Spleen (tissue), 11 donors: ENCODE measurements around the gene KRTAP6-1. TPM values are rescaled to one million over a fixed set of nuclear protein-coding genes. Genes with fewer than 3 reads are reported as not detected.

Experiments used
- DNase-seq: peaks from one replicate; pipeline ENCODE4 v3.0.0-alpha.2; 2020
- H3K27ac ChIP-seq, 8 donors: fragments of 200-600 bp; sonication (generic) in 7 of 8; 1 replicate in 4 of 8; 2 replicates in 4 of 8; pipeline versions ENCODE4 v1.5.0 to v1.8.0; 2016 to 2021; ENCODE audit warnings: inconsistent platforms in 4 of 8, mild to moderate bottlenecking in 4 of 8, moderate library complexity in 1 of 8
- H3K27me3 ChIP-seq, 7 donors: fragments of 200-600 bp; sonication (generic) in 6 of 7; replicated peaks in 1 of 7; 1 replicate in 4 of 7; 2 replicates in 3 of 7; pipeline versions ENCODE4 v1.5.0 to v1.8.0; 2016 to 2021; ENCODE audit warnings: inconsistent platforms in 3 of 7, mild to moderate bottlenecking in 1 of 7
- H3K36me3 ChIP-seq, 6 donors: fragments of 200-600 bp; sonication (generic) in 5 of 6; 1 replicate in 4 of 6; 2 replicates in 2 of 6; pipeline versions ENCODE4 v1.5.0 to v1.8.0; 2016 to 2021; ENCODE audit warnings: inconsistent platforms in 2 of 6
- H3K4me1 ChIP-seq, 6 donors: fragments of 200-600 bp; sonication (generic) in 5 of 6; 1 replicate in 3 of 6; 2 replicates in 3 of 6; pipeline versions ENCODE4 v1.5.0 to v1.8.0; 2016 to 2021; ENCODE audit warnings: inconsistent platforms in 3 of 6
- H3K4me3 ChIP-seq, 8 donors: fragments of 200-600 bp; sonication (generic) in 7 of 8; 1 replicate in 4 of 8; 2 replicates in 4 of 8; pipeline versions ENCODE4 v1.5.0 to v1.8.0; 2016 to 2021; ENCODE audit warnings: inconsistent platforms in 4 of 8, mild to moderate bottlenecking in 4 of 8, moderate library complexity in 2 of 8
- H3K9me3 ChIP-seq, 8 donors: fragments of 200-600 bp; sonication (generic) in 7 of 8; 1 replicate in 4 of 8; 2 replicates in 4 of 8; pipeline versions ENCODE4 v1.5.0 to v1.8.0; 2016 to 2021; ENCODE audit warnings: inconsistent platforms in 4 of 8
- CTCF ChIP-seq, 11 experiments: fragments of 200-600 bp in 7 of 11; fragments of 450-650 bp in 4 of 11; sonication (generic) in 4 of 11; IDR thresholded peaks in 8 of 11; conservative IDR thresholded peaks in 3 of 11; 1 replicate in 7 of 11; 2 replicates in 4 of 11; pipeline versions ENCODE4 v1.4.0 to v1.8.0; 2016 to 2021; ENCODE audit warnings: antibody characterized with exemption in 11 of 11, inconsistent platforms in 4 of 11, mild to moderate bottlenecking in 1 of 11
- POLR2A ChIP-seq, 3 donors: fragments of 450-650 bp; IDR thresholded peaks; one replicate each; pipeline ENCODE4 v1.5.1; 2017; ENCODE audit warnings: antibody characterized with exemption in 3 of 3, mild to moderate bottlenecking in 1 of 3
- POLR2AphosphoS5 ChIP-seq, 3 donors: sonication (generic); formaldehyde crosslinking; IDR thresholded peaks; one replicate each; pipeline ENCODE4 v1.5.1; 2017; ENCODE audit warnings: antibody characterized with exemption in 3 of 3
- WGBS, 5 donors: extraction: QIAGEN DNeasy Blood & Tissue Kit in 3 of 5; methylation state at CpG; one replicate each; pipeline versions ENCODE4 v1.1.5 to v1.1.7; 2013 to 2018; 5-methylcytosine and 5-hydroxymethylcytosine counted together
- intact Hi-C: fragments of 100-400 bp; cut with DNase I; formaldehyde crosslinking; loops from one replicate; pipeline ENCODE4 v1.15.0; 2023; ENCODE audit warnings: low total_unique reads
- polyA plus RNA-seq, 3 donors: library from polyadenylated mRNA; stranded (reverse); fragments of 200-250 nt; gene quantifications; one replicate each; pipeline ENCODE4 v1.2.1, GENCODE V29; 2013
- total RNA-seq, 7 donors: library from RNA; depleted of rRNA in 3 of 7; stranded (reverse); fragments of >200 nt in 3 of 7; fragmentation: NEBNext Ultra II Directional in 4 of 7; extraction: Animal tissue kit (Norgen Biotek cat#: 25700) in 4 of 7; gene quantifications; one replicate each; pipeline versions ENCODE4 v1.1.0 to v1.2.1, GENCODE V29; 2016 to 2021
- donor health status: healthy with polysubstance abuse.
- donor health status: DM: no; HTN: no; CAD: no; lungs with moderate emphysema.
- donor health status: DM: no; HTN: no; CAD: no.
- donor health status: Bipolar disorder and iron deficiency.
- donor health status: healthy.
- donor health status: DM: no; HTN: no; CAD: no.
- donor health status: DM: yes; HTN: yes; CAD: no.

Gene KRTAP6-1
- total and polyA plus RNA-seq, 10 donors = not detected

- no peak for TF ChIP-seq POLR2AphosphoS5 (IDR thresholded peaks at IDR 0.05)
- TF ChIP-seq CTCF (IDR thresholded peaks at IDR 0.05 in 8 of 11, conservative IDR thresholded peaks at IDR 0.05 in 3 of 11) = no peak
- no peak for TF ChIP-seq POLR2A (IDR thresholded peaks at IDR 0.05)
- H3K9me3 ChIP-seq = peaks cover 0 to 18% (median under 1%) of the 10 kb centered on the region in 8 donors
- H3K4me1 ChIP-seq = no peaks in the 10 kb centered on the region
- 0 to 94% (median 53%) methylated on average over 1 of the region's 1 CpG for WGBS, 5 donors
- no peaks in the 10 kb centered on the region for H3K36me3 ChIP-seq
- DNase-seq = no peak
- H3K4me3 ChIP-seq = no peak within 1 kb of the TSS
- H3K27me3 ChIP-seq = no peaks in the 10 kb centered on the region
- H3K27ac ChIP-seq = no peak within 1 kb of the TSS
- intact Hi-C loops = no loop called here
Observed at GRCh38 chr21:30600787-30601186, 12.9 kb downstream of the KRTAP6-1 start, which contains the start of gene KRTAP22-1. Gene KRTAP22-1 (plus strand): TSS chr21:30601087.

- H3K4me1 ChIP-seq = no peaks in the 10 kb centered on the region
- intact Hi-C loops = no loop called here
- no peak within 1 kb of the TSS for H3K4me3 ChIP-seq
- peaks cover 0 to 16% (median 0%) of the 10 kb centered on the region in 8 donors for H3K9me3 ChIP-seq
- no peak for TF ChIP-seq POLR2A (IDR thresholded peaks at IDR 0.05)
- TF ChIP-seq POLR2AphosphoS5 (IDR thresholded peaks at IDR 0.05) = no peak
- no peak for TF ChIP-seq CTCF (IDR thresholded peaks at IDR 0.05 in 8 of 11, conservative IDR thresholded peaks at IDR 0.05 in 3 of 11)
- no peak within 1 kb of the TSS for H3K27ac ChIP-seq
- DNase-seq = no peak
- H3K36me3 ChIP-seq = no peaks in the 10 kb centered on the region
- WGBS, 5 donors = 91 to 96% (median 95%) methylated on average over 6 of the region's 6 CpGs
- no peaks in the 10 kb centered on the region for H3K27me3 ChIP-seq
Observed at GRCh38 chr21:30598802-30599201, 14.9 kb downstream of the KRTAP6-1 start, which contains the start of gene KRTAP6-2. Gene KRTAP6-2 (minus strand): TSS chr21:30598902. CDS start chr21:30598874, 28 bp downstream.

- Histone ChIP-seq H3K27ac (no peak within 1 kb of the TSS), H3K9me3 (peaks cover 0 to 8% (median 0%) of the 10 kb centered on the region in 8 donors), H3K27me3 (no peaks in the 10 kb centered on the region), H3K36me3 (no peaks in the 10 kb centered on the region), H3K4me3 (no peak within 1 kb of the TSS), H3K4me1 (no peaks in the 10 kb centered on the region)
- TF ChIP-seq CTCF (IDR thresholded peaks at IDR 0.05 in 8 of 11, conservative IDR thresholded peaks at IDR 0.05 in 3 of 11) (no peak), POLR2AphosphoS5 (IDR thresholded peaks at IDR 0.05) (no peak)
- DNase-seq = no peak
- intact Hi-C loops = no loop called here
- 80 to 95% (median 89%) methylated on average over 4 of the region's 4 CpGs for WGBS, 5 donors
Observed at GRCh38 chr21:30592140-30592539, 21.6 kb downstream of the KRTAP6-1 start, which contains the start of gene KRTAP6-3. Gene KRTAP6-3 (plus strand): TSS chr21:30592440. CDS start chr21:30592446, 6 bp downstream.

GRCh38 chr21:30590297-30590696, 23.4 kb downstream of the KRTAP6-1 start, which contains the start of gene KRTAP22-2:
Gene KRTAP22-2 (minus strand): TSS chr21:30590397.
- no peak for DNase-seq
- Histone ChIP-seq H3K9me3 (peaks cover 0 to 8% (median 0%) of the 10 kb centered on the region in 8 donors), H3K4me3 (no peak within 1 kb of the TSS), H3K4me1 (no peaks in the 10 kb centered on the region), H3K27ac (no peak within 1 kb of the TSS), H3K27me3 (no peaks in the 10 kb centered on the region), H3K36me3 (no peaks in the 10 kb centered on the region)
- TF ChIP-seq POLR2A (IDR thresholded peaks at IDR 0.05) (no peak), CTCF (IDR thresholded peaks at IDR 0.05 in 8 of 11, conservative IDR thresholded peaks at IDR 0.05 in 3 of 11) (no peak), POLR2AphosphoS5 (IDR thresholded peaks at IDR 0.05) (no peak)
- intact Hi-C loops = no loop called here
